ENCODE results near the gene ZNF223. TPM values are rescaled to one million over a fixed set of nuclear protein-coding genes. Genes with fewer than 3 reads are reported as not detected.

ZNF223 gene
- total RNA-seq: 5.2 and 6.2 TPM in 2 replicates

DNA sequence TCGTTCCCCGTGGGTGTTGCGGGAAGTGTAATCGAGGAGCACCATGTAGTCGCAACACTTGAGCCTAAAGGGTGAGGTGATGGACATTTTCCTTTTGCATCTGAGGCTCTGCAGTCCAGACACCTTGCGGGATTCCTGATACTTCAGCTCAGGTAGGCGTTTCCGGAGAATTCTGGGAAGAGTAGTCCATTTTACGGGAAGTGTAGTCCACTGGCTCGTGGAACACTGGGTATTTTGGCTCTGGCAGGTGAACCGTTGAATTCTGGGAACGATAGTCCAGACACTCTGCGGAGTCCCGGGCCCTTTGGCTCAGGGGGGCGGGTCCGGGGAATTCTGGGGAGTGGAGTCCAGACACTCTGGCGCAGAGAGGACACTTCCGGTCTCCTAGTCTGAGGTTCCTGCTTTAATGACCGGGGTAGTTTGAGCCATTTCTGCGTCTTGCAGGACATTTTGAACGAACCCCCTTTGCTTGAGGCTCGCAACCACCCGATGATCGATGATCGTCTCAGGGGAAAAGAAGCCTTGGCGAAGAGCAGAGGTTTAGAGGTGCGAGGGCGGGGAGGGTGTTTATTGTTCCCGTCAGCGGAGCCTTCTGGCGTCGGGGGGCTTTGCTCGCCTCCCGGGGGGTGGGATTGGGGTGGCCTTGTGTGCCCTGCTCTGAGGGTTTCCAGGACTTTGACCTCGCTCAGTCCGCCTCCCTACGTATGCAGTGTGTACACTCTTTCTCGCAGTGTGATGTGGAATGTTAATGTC lies at the start of gene ZNF223:
Gene ZNF223, plus strand, starts transcription at position 387 of the 753 bp plus-strand sequence. CDS start 3,141 bp downstream, outside the sequence.

GRCh38 chr19:44002566-44003460 lies 49.0 kb upstream of the ZNF223 start, which contains the start of gene ZNF230:
Gene ZNF230 (plus strand): TSS chr19:44002957. CDS start chr19:44007079, 4,122 bp downstream.

GRCh38 chr19:44025217-44025936 lies 26.5 kb upstream of the ZNF223 start, which contains the start of gene ZNF222:
Gene ZNF222 (plus strand): TSS chr19:44025379. CDS start chr19:44025437, 58 bp downstream.

GRCh38 chr19:44071824-44072542 lies 20.1 kb downstream of the ZNF223 start, which contains the start of gene ZNF284:
Gene ZNF284 (plus strand): TSS chr19:44072159. CDS start chr19:44076390, 4,231 bp downstream.

GRCh38 chr19:44093931-44094765 lies 42.3 kb downstream of the ZNF223 start, which contains the start of gene ZNF224:
Gene ZNF224 (plus strand): TSS chr19:44094361. CDS start chr19:44097874, 3,513 bp downstream.

DNA sequence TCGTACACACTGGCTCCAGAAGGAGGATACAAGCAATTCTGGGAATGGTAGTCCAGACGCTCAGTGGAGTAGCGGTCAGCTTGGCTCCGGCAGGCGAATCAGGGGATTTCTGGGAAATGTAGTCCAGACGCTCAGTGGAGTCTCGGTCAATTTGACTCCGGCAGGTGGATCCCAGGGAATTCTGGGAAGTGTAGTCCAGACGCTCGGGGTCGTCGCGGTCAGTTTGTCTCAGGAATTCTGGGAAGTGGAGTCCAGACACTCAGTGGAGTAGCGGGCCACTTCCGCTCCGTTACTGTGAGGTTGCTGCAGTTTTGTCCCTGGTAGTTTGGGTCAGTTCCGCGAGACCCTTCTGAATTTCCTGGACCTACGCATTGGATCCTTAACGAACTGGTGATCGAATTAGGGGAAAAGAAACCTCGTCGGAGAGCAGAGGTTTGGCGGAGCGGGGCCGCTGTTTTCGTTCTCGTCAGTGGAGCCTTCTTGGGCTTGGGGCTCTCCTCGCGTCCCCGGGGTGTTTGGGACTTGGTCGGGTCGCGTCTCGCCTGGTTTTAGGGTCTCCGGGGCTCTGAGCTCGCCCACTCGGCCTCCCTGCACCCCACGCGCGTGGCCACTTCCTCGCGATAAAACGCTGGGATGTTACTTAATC lies 61.4 kb downstream of the ZNF223 start, which contains the start of gene ZNF225:
Gene ZNF225, plus strand, starts transcription at position 262 of the 646 bp plus-strand sequence. CDS start 2,429 bp downstream, outside the sequence.

Small RNAs within 50 kb of the gene (small RNA-seq; reads per million reads assigned to genes)
- not detected for gene RNU6-902P

Other genes with a start within 250 kb of the ZNF223 start
- gene LYPD5, start 249.6 kb upstream of the ZNF223 start, total RNA-seq: 0.24 and 0.65 TPM in 2 replicates
- 13.7 and 21.3 TPM in 2 replicates for gene ZNF283, start 224.7 kb upstream of the ZNF223 start, total RNA-seq
- gene ZNF404, start 168.1 kb upstream of the ZNF223 start, total RNA-seq: 2.4 and 3.8 TPM in 2 replicates
- 14.3 and 20.4 TPM in 2 replicates for gene ZNF45, start 116.8 kb upstream of the ZNF223 start, total RNA-seq
- gene ZNF221, start 100.8 kb upstream of the ZNF223 start, total RNA-seq: 13.1 and 14.4 TPM in 2 replicates
- 8.0 and 13.3 TPM in 2 replicates for gene ZNF155, start 67.8 kb upstream of the ZNF223 start, total RNA-seq
- 3.2 and 3.7 TPM in 2 replicates for gene ZNF230, start 49.1 kb upstream of the ZNF223 start, total RNA-seq
- gene ZNF222, start 26.7 kb upstream of the ZNF223 start, total RNA-seq: 6.2 and 6.9 TPM in 2 replicates
- 3.2 and 3.4 TPM in 2 replicates for gene ZNF284, start 20.1 kb downstream of the ZNF223 start, total RNA-seq
- 32.1 and 38.9 TPM in 2 replicates for gene ZNF224, start 42.3 kb downstream of the ZNF223 start, total RNA-seq
- 5.6 and 6.5 TPM in 2 replicates for gene ZNF225, start 61.4 kb downstream of the ZNF223 start, total RNA-seq
- gene ZNF234, start 89.5 kb downstream of the ZNF223 start, total RNA-seq: 10.6 and 12.0 TPM in 2 replicates
- 17.6 and 17.8 TPM in 2 replicates for gene ZNF226, start 113.1 kb downstream of the ZNF223 start, total RNA-seq
- gene ZNF227, start 160.5 kb downstream of the ZNF223 start, total RNA-seq: 14.9 and 15.7 TPM in 2 replicates
- gene ZNF233, start 207.8 kb downstream of the ZNF223 start, total RNA-seq: 1.1 and 1.9 TPM in 2 replicates